WTC11 (cell line): ENCODE measurements around the gene KLHL34. TPM values are rescaled to one million over a fixed set of nuclear protein-coding genes. Genes with fewer than 3 reads are reported as not detected.

Source experiments
- ATAC-seq: fragments of 200-7000 bp; cut with Tn5 transposase; 2 replicates; pipeline ENCODE4 v1.10.0; 2021; ENCODE audit warnings: mild to moderate bottlenecking, moderate library complexity
- CTCF ChIA-PET: fragments of 300-600 bp; sonication (Branson Sonifier 250); formaldehyde crosslinking; loops from one replicate; lab custom pipeline; 2021; ENCODE audit warnings: antibody characterized with exemption; lab: Charles Lee
- POLR2A ChIA-PET: fragments of 350-600 bp; sonication (Branson Sonifier 250); formaldehyde crosslinking; loops from one replicate; lab custom pipeline; 2021; ENCODE audit warnings: antibody characterized with exemption; lab: Charles Lee
- DNase-seq: peaks from one replicate; pipeline ENCODE4 v3.0.0; 2021; ENCODE audit warnings: low spot score
- H3K27ac Mint-ChIP-seq: 2 replicates; pipeline ENCODE4 v1.8.0; 2021; ENCODE audit warnings: mixed read lengths
- H3K27me3 Mint-ChIP-seq: 2 replicates; pipeline ENCODE4 v1.8.0; 2021; ENCODE audit warnings: low read depth, mild to moderate bottlenecking, moderate library complexity, mixed read lengths
- H3K36me3 Mint-ChIP-seq: 2 replicates; pipeline ENCODE4 v1.8.0; 2021; ENCODE audit warnings: mixed read lengths
- H3K4me1 Mint-ChIP-seq: 2 replicates; pipeline ENCODE4 v1.8.0; 2022; ENCODE audit warnings: mixed read lengths
- H3K4me3 Mint-ChIP-seq: 2 replicates; pipeline ENCODE4 v1.8.0; 2021; ENCODE audit warnings: mild to moderate bottlenecking, moderate library complexity, mixed read lengths
- H3K9me3 Mint-ChIP-seq: 2 replicates; pipeline ENCODE4 v1.8.0; 2021; ENCODE audit warnings: mixed read lengths
- ARID4B ChIP-seq: sonication (generic); formaldehyde crosslinking; IDR thresholded peaks from 2 replicates; pipeline ENCODE4 v1.8.0; 2023; ENCODE audit warnings: missing genetic modification reagents, mild to moderate bottlenecking, borderline replicate concordance
- CREM ChIP-seq: sonication (generic); formaldehyde crosslinking; IDR thresholded peaks from 2 replicates; pipeline ENCODE4 v1.8.1; 2022; ENCODE audit warnings: mild to moderate bottlenecking, missing genetic modification reagents, moderate library complexity
- FOXP1 ChIP-seq: sonication (generic); formaldehyde crosslinking; IDR thresholded peaks from 2 replicates; pipeline ENCODE4 v1.8.0; 2022; ENCODE audit warnings: missing genetic modification reagents, mild to moderate bottlenecking, moderate library complexity, borderline replicate concordance
- IRF1 ChIP-seq: sonication (generic); formaldehyde crosslinking; IDR thresholded peaks from 2 replicates; pipeline ENCODE4 v1.8.0; 2023; ENCODE audit warnings: missing genetic modification reagents
- JUN ChIP-seq: sonication (generic); formaldehyde crosslinking; IDR thresholded peaks from 2 replicates; pipeline ENCODE4 v1.8.0; 2023; ENCODE audit warnings: mild to moderate bottlenecking, missing genetic modification reagents
- KAT7 ChIP-seq: sonication (generic); formaldehyde crosslinking; IDR thresholded peaks from 2 replicates; pipeline ENCODE4 v1.8.1; 2023; ENCODE audit warnings: missing genetic modification reagents, mild to moderate bottlenecking, borderline replicate concordance
- MXD4 ChIP-seq: fragments of 250-450 bp; sonication (Bioruptor Pico); IDR thresholded peaks from 2 replicates; pipeline ENCODE4 v1.8.0; 2021; ENCODE audit warnings: mild to moderate bottlenecking, moderate library complexity, borderline replicate concordance
- NFATC4 ChIP-seq: fragments of 250-450 bp; sonication (Bioruptor Pico); IDR thresholded peaks from 2 replicates; pipeline ENCODE4 v1.9.0; 2021; ENCODE audit warnings: mild to moderate bottlenecking
- NFE2L1 ChIP-seq: sonication (generic); formaldehyde crosslinking; IDR thresholded peaks from 2 replicates; pipeline ENCODE4 v1.8.1; 2023; ENCODE audit warnings: missing genetic modification reagents
- SMAD3 ChIP-seq: sonication (generic); formaldehyde crosslinking; IDR thresholded peaks from 2 replicates; pipeline ENCODE4 v1.8.0; 2022; ENCODE audit warnings: missing genetic modification reagents, mild to moderate bottlenecking, borderline replicate concordance
- SMAD4 ChIP-seq: sonication (generic); formaldehyde crosslinking; IDR thresholded peaks from 2 replicates; pipeline ENCODE4 v1.8.0; 2022; ENCODE audit warnings: mild to moderate bottlenecking, missing genetic modification reagents
- TEAD4 ChIP-seq: sonication (generic); formaldehyde crosslinking; IDR thresholded peaks from 2 replicates; pipeline ENCODE4 v1.8.0; 2022; ENCODE audit warnings: mild to moderate bottlenecking, missing genetic modification reagents
- ZBTB21 ChIP-seq: sonication (generic); formaldehyde crosslinking; IDR thresholded peaks from 2 replicates; pipeline ENCODE4 v1.8.1; 2023; ENCODE audit warnings: mild to moderate bottlenecking, missing genetic modification reagents, borderline replicate concordance
- ZNF232 ChIP-seq: sonication (generic); formaldehyde crosslinking; IDR thresholded peaks from 2 replicates; pipeline ENCODE4 v1.8.0; 2022; ENCODE audit warnings: mild to moderate bottlenecking, missing genetic modification reagents
- ZNF416 ChIP-seq: fragments of 250-450 bp; sonication (Bioruptor Pico); IDR thresholded peaks from 2 replicates; pipeline ENCODE4 v1.9.0; 2021; ENCODE audit warnings: mild to moderate bottlenecking, inconsistent platforms
- total RNA-seq: library from RNA; stranded (reverse); gene quantifications from 3 replicates; pipeline ENCODE4 v1.2.3, GENCODE V29; 2021
- TF ChIP-seq, protein P1 (sequence below): sonication (generic); formaldehyde crosslinking; IDR thresholded peaks from 2 replicates; pipeline ENCODE4 v1.8.1; 2023; ENCODE audit warnings: mild to moderate bottlenecking, missing genetic modification reagents, moderate library complexity
- TF ChIP-seq, protein P2 (sequence below): sonication (generic); formaldehyde crosslinking; IDR thresholded peaks from 2 replicates; pipeline ENCODE4 v1.8.0; 2022; ENCODE audit warnings: missing genetic modification reagents
- TF ChIP-seq, protein P3 (sequence below): sonication (generic); formaldehyde crosslinking; conservative IDR thresholded peaks from 2 replicates; pipeline ENCODE4 v1.8.1; 2023; ENCODE audit warnings: mild to moderate bottlenecking, low read depth, missing genetic modification reagents, moderate library complexity

Gene KLHL34
- total RNA-seq, 1 experiment from 2014 or later, result 1.6 TPM

GRCh38 chrX:21700275-21700674, 42.1 kb upstream of the KLHL34 start (continued):
- no peak for TF ChIP-seq ARID4B (CRISPR knock-in tag)
- no peak for TF ChIP-seq KAT7 (CRISPR knock-in tag)

DNA sequence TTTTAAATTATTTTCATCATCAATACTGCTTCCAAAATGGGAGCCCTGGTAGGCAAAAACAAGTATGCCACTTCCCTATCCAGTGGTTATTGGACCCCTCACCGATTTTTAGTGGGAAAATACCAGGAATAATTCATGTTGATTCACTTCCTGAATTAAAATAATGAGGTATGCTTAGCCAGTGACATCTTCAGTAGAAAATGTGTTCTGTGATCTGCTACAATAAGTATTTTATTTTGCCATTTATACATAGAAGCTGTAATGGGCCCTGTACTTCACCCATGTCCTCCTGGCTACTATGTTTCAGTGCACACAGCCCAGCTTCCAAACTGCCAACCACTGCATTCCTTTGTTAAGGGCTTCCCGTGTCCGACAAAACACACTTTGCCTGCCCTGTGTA, 41.0 kb upstream of the KLHL34 start:
- ChIA-PET POLR2A (no interaction called here), CTCF (interaction anchor here (0.8 to 1.2 kb wide), 3 partner anchors 9 to 72 kb away, joined by 3 read pairs; no protein-coding TSS in a partner anchor)
- no peak for ATAC-seq
- Mint-ChIP-seq H3K36me3 (no peaks in the 10 kb centered on the region), H3K27ac (no peak overlapping the region), H3K4me3 (no peak overlapping the region), H3K9me3 (no peaks in the 10 kb centered on the region), H3K4me1 (peaks cover 8% of the 10 kb centered on the region), H3K27me3 (no peaks in the 10 kb centered on the region)
- DNase-seq, result no peak
- TF ChIP-seq MXD4 (CRISPR knock-in tag) (no peak), FOXP1 (CRISPR knock-in tag) (no peak), IRF1 (CRISPR knock-in tag) (no peak), JUN (CRISPR knock-in tag) (no peak), SMAD4 (no peak), ZNF416 (CRISPR knock-in tag) (no peak), NFATC4 (no peak)
- TF ChIP-seq, protein P1, sequence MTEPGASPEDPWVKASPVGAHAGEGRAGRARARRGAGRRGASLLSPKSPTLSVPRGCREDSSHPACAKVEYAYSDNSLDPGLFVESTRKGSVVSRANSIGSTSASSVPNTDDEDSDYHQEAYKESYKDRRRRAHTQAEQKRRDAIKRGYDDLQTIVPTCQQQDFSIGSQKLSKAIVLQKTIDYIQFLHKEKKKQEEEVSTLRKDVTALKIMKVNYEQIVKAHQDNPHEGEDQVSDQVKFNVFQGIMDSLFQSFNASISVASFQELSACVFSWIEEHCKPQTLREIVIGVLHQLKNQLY (CRISPR knock-in tag), result no peak
- TF ChIP-seq, protein P2, sequence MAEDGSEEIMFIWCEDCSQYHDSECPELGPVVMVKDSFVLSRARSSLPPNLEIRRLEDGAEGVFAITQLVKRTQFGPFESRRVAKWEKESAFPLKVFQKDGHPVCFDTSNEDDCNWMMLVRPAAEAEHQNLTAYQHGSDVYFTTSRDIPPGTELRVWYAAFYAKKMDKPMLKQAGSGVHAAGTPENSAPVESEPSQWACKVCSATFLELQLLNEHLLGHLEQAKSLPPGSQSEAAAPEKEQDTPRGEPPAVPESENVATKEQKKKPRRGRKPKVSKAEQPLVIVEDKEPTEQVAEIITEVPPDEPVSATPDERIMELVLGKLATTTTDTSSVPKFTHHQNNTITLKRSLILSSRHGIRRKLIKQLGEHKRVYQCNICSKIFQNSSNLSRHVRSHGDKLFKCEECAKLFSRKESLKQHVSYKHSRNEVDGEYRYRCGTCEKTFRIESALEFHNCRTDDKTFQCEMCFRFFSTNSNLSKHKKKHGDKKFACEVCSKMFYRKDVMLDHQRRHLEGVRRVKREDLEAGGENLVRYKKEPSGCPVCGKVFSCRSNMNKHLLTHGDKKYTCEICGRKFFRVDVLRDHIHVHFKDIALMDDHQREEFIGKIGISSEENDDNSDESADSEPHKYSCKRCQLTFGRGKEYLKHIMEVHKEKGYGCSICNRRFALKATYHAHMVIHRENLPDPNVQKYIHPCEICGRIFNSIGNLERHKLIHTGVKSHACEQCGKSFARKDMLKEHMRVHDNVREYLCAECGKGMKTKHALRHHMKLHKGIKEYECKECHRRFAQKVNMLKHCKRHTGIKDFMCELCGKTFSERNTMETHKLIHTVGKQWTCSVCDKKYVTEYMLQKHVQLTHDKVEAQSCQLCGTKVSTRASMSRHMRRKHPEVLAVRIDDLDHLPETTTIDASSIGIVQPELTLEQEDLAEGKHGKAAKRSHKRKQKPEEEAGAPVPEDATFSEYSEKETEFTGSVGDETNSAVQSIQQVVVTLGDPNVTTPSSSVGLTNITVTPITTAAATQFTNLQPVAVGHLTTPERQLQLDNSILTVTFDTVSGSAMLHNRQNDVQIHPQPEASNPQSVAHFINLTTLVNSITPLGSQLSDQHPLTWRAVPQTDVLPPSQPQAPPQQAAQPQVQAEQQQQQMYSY (CRISPR knock-in tag), result no peak

- POLR2A ChIA-PET, result no interaction called here
- no peak overlapping the region for H3K4me3 Mint-ChIP-seq
- H3K27ac Mint-ChIP-seq, result no peak overlapping the region
- CTCF ChIA-PET, result no interaction called here
- no peaks in the 10 kb centered on the region for H3K36me3 Mint-ChIP-seq
- DNase-seq, result no peak
- H3K9me3 Mint-ChIP-seq, result no peaks in the 10 kb centered on the region
- 0 out of 2 replicates have a peak, but pooled peaks cover under 1% of the 10 kb centered on the region for H3K4me1 Mint-ChIP-seq
- no peaks in the 10 kb centered on the region for H3K27me3 Mint-ChIP-seq
- ATAC-seq, result no peak
- TF ChIP-seq ZNF232 (CRISPR knock-in tag) (no peak), CREM (no peak), ZBTB21 (no peak), SMAD3 (CRISPR knock-in tag) (no peak), NFE2L1 (CRISPR knock-in tag) (no peak), TEAD4 (CRISPR knock-in tag) (no peak)
- TF ChIP-seq, protein P3, sequence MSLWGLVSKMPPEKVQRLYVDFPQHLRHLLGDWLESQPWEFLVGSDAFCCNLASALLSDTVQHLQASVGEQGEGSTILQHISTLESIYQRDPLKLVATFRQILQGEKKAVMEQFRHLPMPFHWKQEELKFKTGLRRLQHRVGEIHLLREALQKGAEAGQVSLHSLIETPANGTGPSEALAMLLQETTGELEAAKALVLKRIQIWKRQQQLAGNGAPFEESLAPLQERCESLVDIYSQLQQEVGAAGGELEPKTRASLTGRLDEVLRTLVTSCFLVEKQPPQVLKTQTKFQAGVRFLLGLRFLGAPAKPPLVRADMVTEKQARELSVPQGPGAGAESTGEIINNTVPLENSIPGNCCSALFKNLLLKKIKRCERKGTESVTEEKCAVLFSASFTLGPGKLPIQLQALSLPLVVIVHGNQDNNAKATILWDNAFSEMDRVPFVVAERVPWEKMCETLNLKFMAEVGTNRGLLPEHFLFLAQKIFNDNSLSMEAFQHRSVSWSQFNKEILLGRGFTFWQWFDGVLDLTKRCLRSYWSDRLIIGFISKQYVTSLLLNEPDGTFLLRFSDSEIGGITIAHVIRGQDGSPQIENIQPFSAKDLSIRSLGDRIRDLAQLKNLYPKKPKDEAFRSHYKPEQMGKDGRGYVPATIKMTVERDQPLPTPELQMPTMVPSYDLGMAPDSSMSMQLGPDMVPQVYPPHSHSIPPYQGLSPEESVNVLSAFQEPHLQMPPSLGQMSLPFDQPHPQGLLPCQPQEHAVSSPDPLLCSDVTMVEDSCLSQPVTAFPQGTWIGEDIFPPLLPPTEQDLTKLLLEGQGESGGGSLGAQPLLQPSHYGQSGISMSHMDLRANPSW (CRISPR knock-in tag), result no peak
Observed at GRCh38 chrX:21698272-21698671, 40.1 kb upstream of the KLHL34 start.
